Astrocyte (in vitro differentiated cells and primary cell): ENCODE data around the gene PACS2.

Source experiments
- CTCF ChIP-seq: IDR thresholded peaks from 2 replicates; pipeline ENCODE4 v1.5.1; 2011; ENCODE audit warnings: low read depth, mild to moderate bottlenecking, inconsistent platforms, low read length, moderate library complexity; ENCODE audit not compliant: insufficient read depth
- EZH2 ChIP-seq: IDR thresholded peaks from 2 replicates; pipeline ENCODE4 v1.6.1; 2012; ENCODE audit warnings: mild to moderate bottlenecking, low read length, inconsistent platforms; ENCODE audit not compliant: insufficient read depth

- no peak for TF ChIP-seq CTCF
- no peak for TF ChIP-seq EZH2
Observed at GRCh38 chr14:105420101-105420973, 105.8 kb downstream of the PACS2 start.
